22Rv1 (cell line): ENCODE data around the gene WHRN.

ENCODE experiments used
- H3K27ac ChIP-seq: fragments of 450-650 bp; 2 replicates; pipeline ENCODE4 v1.5.1; 2017
- CTCF ChIP-seq: fragments of 450-650 bp; IDR thresholded peaks from 2 replicates; pipeline ENCODE4 v1.5.1; 2017; ENCODE audit warnings: mild to moderate bottlenecking
- ZFX ChIP-seq: fragments of 450-650 bp; IDR thresholded peaks from 2 replicates; pipeline ENCODE4 v1.6.1; 2017; ENCODE audit warnings: antibody characterized with exemption, borderline replicate concordance

The WHRN gene

GRCh38 chr9:114465417-114465816, 39.9 kb downstream of the WHRN start:
- H3K27ac ChIP-seq: no peak overlapping the region
- no peak for TF ChIP-seq ZFX
- no peak for TF ChIP-seq CTCF

DNA sequence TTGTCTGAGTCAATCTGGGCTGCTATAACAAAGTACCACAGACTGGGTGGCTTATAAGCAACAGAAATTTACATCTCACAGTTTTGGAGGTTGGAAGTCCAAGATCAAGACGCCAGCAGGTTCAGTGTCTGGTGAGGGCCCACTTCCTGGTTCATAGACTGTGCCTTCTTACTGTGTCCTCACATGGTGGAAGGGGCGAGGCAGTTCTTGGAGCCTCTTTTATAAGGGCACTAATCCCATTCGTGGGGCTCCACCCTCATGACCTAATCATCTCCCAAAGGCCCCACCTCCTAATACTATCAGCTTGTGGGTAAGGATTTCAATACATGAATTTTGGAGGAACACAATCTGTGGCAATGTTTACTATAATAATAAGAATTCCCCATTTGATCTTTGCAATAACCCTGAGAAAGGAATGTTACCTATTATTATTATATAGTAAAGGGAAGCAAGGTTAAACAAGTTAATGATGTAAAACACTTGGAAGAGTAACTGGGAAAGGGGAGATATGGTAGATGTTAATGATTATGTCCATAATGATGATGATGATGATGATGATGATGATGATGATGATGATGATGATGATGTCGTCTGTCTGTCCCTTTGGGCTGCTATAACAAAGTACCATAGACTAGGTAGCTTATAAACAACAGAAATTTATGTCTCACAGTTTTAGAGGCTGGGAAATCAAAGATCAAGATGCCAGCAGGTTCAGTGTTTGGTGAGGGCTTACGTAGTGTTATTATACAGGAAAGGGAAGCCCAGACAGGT, 40.8 kb downstream of the WHRN start:
- TF ChIP-seq CTCF: no peak
- no peak overlapping the region for H3K27ac ChIP-seq

DNA sequence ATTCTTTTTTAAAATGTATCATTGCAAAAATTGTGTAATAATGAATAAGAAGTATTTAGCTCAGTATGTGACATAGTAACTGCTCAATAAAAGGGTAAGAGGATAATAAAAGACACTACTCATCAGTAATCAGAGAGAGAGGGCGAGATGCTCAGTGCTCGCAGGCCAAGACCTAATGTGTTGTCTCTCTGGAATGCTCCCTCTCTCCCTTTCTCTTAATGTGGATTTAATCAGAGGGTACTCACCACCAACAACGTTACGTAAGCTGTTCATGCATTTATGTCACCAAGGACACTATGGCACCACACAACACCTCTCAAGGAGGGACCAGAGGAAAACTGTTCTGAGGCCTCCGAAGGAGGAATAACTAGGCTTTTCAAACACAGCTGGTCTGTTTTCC, 42.5 kb downstream of the WHRN start:
- no peak overlapping the region for H3K27ac ChIP-seq
- TF ChIP-seq ZFX (no peak), CTCF (no peak)

DNA sequence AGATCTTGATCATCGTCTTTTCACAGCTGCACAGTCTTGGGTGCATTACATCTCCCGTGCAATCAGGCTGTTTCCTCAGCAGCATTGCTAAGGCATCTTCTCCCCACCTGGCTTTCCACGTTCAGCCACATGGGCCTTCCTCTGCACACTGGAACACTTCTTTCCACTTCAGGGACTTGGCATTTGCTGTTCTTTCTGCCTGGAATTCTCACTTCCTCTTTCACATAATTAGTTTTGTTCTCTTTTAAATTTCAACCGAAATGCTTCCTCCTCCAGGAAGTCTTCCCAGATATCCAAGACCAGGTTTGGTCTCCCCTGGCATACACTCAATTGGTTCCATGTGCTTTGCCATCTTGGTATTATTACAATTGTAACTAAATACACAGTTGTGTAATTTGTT, 43.8 kb downstream of the WHRN start:
- TF ChIP-seq ZFX: no peak
- no peak for TF ChIP-seq CTCF
- no peak overlapping the region for H3K27ac ChIP-seq

DNA sequence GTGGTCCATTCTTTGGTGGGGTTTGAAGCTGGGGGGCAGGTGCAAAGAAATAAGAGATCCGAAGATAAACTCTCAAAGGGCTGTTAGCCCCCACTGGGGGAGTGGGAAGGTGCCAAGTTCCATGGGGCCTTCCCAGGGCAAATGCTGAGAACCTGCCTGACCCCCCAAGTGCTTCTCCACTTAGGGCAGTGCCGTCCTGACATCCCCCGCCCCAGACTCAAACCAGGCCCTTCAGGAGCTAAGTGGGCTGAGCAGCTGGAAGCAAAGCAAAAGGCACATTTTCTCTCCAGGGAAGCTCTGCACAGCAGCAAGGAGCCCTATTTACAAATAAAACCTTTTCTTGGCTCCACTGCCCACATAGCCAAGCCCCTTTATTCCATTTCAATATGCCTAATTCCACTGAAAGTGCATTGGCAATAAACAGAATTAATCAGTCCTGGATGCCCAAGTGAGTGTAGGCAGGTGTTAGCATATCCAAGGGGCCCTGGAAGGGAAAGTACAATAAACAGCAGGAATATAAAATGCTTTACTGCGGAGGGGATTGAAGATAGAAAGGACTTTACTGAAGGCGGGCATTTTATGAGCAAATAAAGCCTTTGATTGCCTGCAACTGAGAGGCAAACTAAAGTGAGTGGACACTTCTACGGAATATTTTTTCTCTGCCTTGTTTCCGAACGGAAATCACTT, 44.6 kb downstream of the WHRN start:
- TF ChIP-seq CTCF (no peak), ZFX (no peak)
- H3K27ac ChIP-seq: no peak overlapping the region

GRCh38 chr9:114459464-114459863, 45.8 kb downstream of the WHRN start:
- TF ChIP-seq ZFX: no peak
- TF ChIP-seq CTCF: no peak
- no peak overlapping the region for H3K27ac ChIP-seq

DNA sequence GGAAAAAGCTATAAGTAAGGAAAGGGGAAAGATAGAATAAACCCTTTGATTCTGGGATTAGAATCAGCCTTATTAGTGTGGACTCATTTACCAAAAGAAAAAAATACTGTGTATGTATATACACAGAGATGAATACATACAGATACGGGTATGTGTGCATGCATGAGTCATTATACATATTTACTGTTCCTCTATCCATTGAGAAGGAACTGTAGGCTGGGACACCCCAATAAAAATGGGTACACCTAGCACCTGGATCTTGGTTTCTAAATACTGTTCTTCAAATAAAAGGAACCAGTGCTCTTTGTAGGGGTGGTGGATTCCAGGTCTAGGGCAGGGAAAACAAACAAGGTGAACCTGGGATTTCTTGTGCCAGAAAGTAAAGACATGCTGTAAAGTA, 48.3 kb downstream of the WHRN start:
- TF ChIP-seq CTCF: no peak
- H3K27ac ChIP-seq: no peak overlapping the region
